ENCODE results near the gene FAAP20. TPM values are rescaled to one million over a fixed set of nuclear protein-coding genes. Genes with fewer than 3 reads are reported as not detected.

The FAAP20 gene
- total and polyA plus RNA-seq, 3 donors from 2014 or later, result 65.5 to 72.6 (median 72.0) TPM

DNA sequence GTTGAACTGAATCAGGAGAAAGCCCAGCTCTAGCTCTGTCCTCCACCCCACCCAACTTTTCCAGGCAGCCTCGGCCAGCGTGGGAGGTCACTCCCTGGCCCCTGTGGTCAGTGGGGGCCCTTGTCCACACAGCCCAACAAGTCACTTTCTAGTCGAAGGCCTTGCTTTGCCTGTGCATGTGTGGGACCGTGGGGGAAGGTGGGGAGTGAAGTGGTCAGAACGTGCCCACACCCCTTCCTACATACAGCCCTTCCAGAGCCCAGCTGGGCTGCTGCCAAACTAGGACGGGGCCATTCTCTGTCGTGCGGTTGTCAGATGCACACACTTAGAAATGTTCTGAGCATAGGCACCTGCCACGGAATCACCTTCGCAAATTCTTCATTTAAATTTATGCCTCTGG, 18.0 kb downstream of the FAAP20 start:
- WGBS, 2 donors, result 55 to 79% methylated on average over 9 to 10 of the region's 10 CpGs
- Histone ChIP-seq H3K4me1 (peaks cover 5% of the 10 kb centered on the region), H3K36me3 (ENCODE audit: low read depth, missing control alignments) (no peaks in the 10 kb centered on the region), H3K9me3 (no peaks in the 10 kb centered on the region), H3K4me3 (no peak overlapping the region), H3K27me3 (no peaks in the 10 kb centered on the region), H3K27ac (peak overlapping the region in 1 of 2 donors; percentile 45)
- intact Hi-C loops (cut with DNase I; ENCODE audit: low total_unique reads), result no loop called here
- DNase-seq, result no peak
- no peak for TF ChIP-seq POLR2A (IDR thresholded peaks at IDR 0.05)
- TF ChIP-seq, protein P1, sequence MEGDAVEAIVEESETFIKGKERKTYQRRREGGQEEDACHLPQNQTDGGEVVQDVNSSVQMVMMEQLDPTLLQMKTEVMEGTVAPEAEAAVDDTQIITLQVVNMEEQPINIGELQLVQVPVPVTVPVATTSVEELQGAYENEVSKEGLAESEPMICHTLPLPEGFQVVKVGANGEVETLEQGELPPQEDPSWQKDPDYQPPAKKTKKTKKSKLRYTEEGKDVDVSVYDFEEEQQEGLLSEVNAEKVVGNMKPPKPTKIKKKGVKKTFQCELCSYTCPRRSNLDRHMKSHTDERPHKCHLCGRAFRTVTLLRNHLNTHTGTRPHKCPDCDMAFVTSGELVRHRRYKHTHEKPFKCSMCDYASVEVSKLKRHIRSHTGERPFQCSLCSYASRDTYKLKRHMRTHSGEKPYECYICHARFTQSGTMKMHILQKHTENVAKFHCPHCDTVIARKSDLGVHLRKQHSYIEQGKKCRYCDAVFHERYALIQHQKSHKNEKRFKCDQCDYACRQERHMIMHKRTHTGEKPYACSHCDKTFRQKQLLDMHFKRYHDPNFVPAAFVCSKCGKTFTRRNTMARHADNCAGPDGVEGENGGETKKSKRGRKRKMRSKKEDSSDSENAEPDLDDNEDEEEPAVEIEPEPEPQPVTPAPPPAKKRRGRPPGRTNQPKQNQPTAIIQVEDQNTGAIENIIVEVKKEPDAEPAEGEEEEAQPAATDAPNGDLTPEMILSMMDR (IDR thresholded peaks at IDR 0.05), result no peak

DNA sequence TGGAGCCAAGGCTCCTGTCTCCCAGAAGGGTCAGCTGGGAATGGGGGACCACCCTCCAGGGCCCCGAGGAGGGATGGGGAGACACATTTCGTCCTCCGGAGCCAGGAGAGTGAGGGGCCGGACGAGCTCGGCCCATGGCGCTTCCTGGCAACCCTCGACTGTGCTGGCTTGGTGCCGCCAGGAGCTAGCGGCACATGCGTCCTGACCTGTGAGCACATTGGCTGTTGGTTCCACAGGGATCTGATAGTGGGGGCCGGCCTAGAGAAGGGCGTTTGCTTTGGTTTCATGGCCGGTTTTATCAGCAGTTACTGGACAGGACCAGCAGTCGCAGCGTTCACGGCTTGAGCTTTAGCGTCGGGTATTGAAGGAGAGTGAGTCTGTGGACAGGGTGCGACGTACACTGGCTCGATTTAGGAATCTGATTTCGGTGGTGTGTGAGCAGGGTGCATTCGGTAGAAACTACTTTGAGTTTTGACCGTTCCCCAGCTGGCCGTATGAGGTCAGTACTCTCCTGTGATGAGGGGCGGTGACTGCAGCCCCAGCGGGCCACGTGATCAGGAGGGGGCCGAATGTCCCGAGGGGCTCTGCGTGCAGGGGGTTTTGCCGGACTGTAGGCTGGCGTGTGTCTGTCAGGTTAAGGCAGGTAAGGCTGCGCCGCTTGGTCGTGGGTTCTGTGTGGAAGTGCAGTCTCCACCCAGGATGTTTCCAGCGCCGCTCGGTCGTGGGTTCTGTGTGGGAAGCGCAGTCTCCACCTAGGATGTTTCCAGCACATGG, 18.7 kb downstream of the FAAP20 start:
- peak overlapping the region; percentile 45 to 55 for H3K27ac ChIP-seq
- TF ChIP-seq, protein P1 (IDR thresholded peaks at IDR 0.05), result peak in 1 of 3 experiments; percentile 1
- TF ChIP-seq POLR2A (IDR thresholded peaks at IDR 0.05), result no peak
- H3K4me3 ChIP-seq, result no peak overlapping the region
- WGBS, 2 donors, result 62 to 69% methylated on average over 35 to 42 of the region's 42 CpGs
- peaks cover 5% of the 10 kb centered on the region for H3K4me1 ChIP-seq
- no peaks in the 10 kb centered on the region for H3K36me3 ChIP-seq (ENCODE audit: low read depth, missing control alignments)
- no peaks in the 10 kb centered on the region for H3K9me3 ChIP-seq
- peak; percentile 57 for DNase-seq
- intact Hi-C loops (cut with DNase I; ENCODE audit: low total_unique reads), result no loop called here
- no peaks in the 10 kb centered on the region for H3K27me3 ChIP-seq

DNA sequence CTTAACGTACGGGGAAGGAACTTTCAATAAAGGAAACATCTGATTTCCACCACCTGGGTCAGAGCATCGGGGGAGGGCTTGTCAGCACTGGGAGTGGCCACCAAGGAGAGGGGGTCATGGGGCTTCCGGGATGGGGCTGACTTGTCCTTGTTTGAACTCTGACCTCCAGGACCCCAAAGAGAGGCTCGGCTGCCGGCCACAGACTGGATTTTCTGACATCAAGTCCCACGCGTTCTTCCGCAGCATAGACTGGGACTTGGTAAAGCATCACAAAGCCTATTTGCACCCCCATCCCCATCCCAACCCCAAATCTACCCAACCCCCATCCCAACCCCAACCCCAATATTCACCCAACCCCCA, 19.5 kb downstream of the FAAP20 start:
- no peaks in the 10 kb centered on the region for H3K9me3 ChIP-seq
- DNase-seq, result no peak
- H3K36me3 ChIP-seq (ENCODE audit: low read depth, missing control alignments), result no peaks in the 10 kb centered on the region
- TF ChIP-seq, protein P1 (IDR thresholded peaks at IDR 0.05), result no peak
- TF ChIP-seq POLR2A (IDR thresholded peaks at IDR 0.05), result no peak
- H3K27ac ChIP-seq, result peak overlapping the region; percentile 72 to 82
- 63 to 72% methylated on average over 9 of the region's 9 CpGs for WGBS, 2 donors
- H3K4me3 ChIP-seq, result peak overlapping the region in 1 of 2 donors; percentile 6
- intact Hi-C loops (cut with DNase I; ENCODE audit: low total_unique reads), result no loop called here
- peaks cover 5% of the 10 kb centered on the region for H3K4me1 ChIP-seq
- H3K27me3 ChIP-seq, result no peaks in the 10 kb centered on the region

DNA sequence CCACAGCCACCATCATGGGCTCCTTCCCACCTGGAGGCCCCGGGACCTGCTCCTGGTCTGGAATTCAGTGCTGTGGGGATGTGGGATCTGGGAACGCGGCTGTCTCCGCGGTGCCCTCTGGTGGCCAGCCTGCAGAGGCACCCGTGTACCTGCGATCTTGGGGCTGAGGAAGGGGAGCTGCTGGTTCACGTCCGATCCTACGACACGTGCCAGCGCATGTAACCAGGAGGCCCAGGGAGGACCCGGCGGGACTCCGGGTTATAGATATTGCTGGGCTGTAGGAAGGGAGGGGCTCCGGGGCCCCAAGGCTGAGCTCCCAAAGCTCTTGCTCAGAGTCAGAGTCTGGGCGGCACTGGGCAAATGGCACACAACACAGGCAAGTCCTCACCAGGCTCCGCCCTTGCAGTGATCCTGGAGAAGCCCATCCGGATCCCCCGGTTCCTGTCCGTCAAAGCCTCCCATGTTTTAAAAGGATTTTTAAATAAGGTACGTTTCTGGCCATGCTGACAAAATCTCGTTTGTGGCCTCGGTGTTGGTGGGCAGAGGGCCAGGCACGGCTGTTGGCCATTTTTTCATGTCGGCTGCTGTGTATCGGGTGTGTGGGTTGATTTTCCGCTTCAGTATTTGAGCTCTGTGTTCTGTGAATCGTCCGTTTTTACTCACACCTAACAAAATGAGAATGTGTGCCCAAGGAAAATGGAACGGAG, 20.1 kb downstream of the FAAP20 start:
- no peaks in the 10 kb centered on the region for H3K27me3 ChIP-seq
- no peaks in the 10 kb centered on the region for H3K9me3 ChIP-seq
- 43 to 52% methylated on average over 12 to 31 of the region's 31 CpGs for WGBS, 2 donors
- intact Hi-C loops (cut with DNase I; ENCODE audit: low total_unique reads), result no loop called here
- TF ChIP-seq POLR2A (IDR thresholded peaks at IDR 0.05), result no peak
- TF ChIP-seq, protein P1 (IDR thresholded peaks at IDR 0.05), result peak; percentile 73 to 91 (median 86)
- peak overlapping the region; percentile 6 to 26 for H3K4me3 ChIP-seq
- peak overlapping the region; percentile 72 to 82 for H3K27ac ChIP-seq
- peaks cover 5% of the 10 kb centered on the region for H3K4me1 ChIP-seq
- DNase-seq, result peak; percentile 72
- H3K36me3 ChIP-seq (ENCODE audit: low read depth, missing control alignments), result no peaks in the 10 kb centered on the region

Data from testis (tissue), 3 donors.